ENCODE measurements around the gene RAD51B. TPM values are rescaled to one million over a fixed set of nuclear protein-coding genes. Genes with fewer than 3 reads are reported as not detected.
A peak's percentile ranks its signal among the peaks of the same experiment; 100 is the strongest.

The RAD51B gene
- total RNA-seq, 1 donor from 2014 or later: 16.7 TPM

GRCh38 chr14:68594737-68595380, 775.3 kb downstream of the RAD51B start:
- Mint-ChIP-seq H3K36me3 (ENCODE audit: low read depth) (no peaks in the 10 kb centered on the region), H3K4me1 (peaks cover 66% of the 10 kb centered on the region), H3K9me3 (no peaks in the 10 kb centered on the region), H3K4me3 (no peak overlapping the region), H3K27me3 (ENCODE audit: low read depth) (peaks cover 2% of the 10 kb centered on the region), H3K27ac (ENCODE audit: unreplicated experiment) (no peak overlapping the region)
- DNase-seq (ENCODE audit: low read depth, low spot score): no peak
- TF ChIP-seq CTCF (conservative IDR thresholded peaks at IDR 0.05): no peak

GRCh38 chr14:68596211-68596610, 776.6 kb downstream of the RAD51B start:
- peaks cover 69% of the 10 kb centered on the region for H3K4me1 Mint-ChIP-seq
- no peak for DNase-seq (ENCODE audit: low read depth, low spot score)
- no peaks in the 10 kb centered on the region for H3K36me3 Mint-ChIP-seq (ENCODE audit: low read depth)
- peaks cover 2% of the 10 kb centered on the region for H3K27me3 Mint-ChIP-seq (ENCODE audit: low read depth)
- no peak overlapping the region for H3K4me3 Mint-ChIP-seq
- no peaks in the 10 kb centered on the region for H3K9me3 Mint-ChIP-seq
- no peak overlapping the region for H3K27ac Mint-ChIP-seq (ENCODE audit: unreplicated experiment)
- TF ChIP-seq CTCF (conservative IDR thresholded peaks at IDR 0.05): no peak

GRCh38 chr14:68596701-68597100, 777.1 kb downstream of the RAD51B start:
- peaks cover 2% of the 10 kb centered on the region for H3K36me3 Mint-ChIP-seq (ENCODE audit: low read depth)
- TF ChIP-seq CTCF (conservative IDR thresholded peaks at IDR 0.05): no peak
- H3K4me3 Mint-ChIP-seq: no peak overlapping the region
- peaks cover 2% of the 10 kb centered on the region for H3K27me3 Mint-ChIP-seq (ENCODE audit: low read depth)
- no peaks in the 10 kb centered on the region for H3K9me3 Mint-ChIP-seq
- no peak overlapping the region for H3K27ac Mint-ChIP-seq (ENCODE audit: unreplicated experiment)
- DNase-seq (ENCODE audit: low read depth, low spot score): no peak
- H3K4me1 Mint-ChIP-seq: peaks cover 72% of the 10 kb centered on the region

GRCh38 chr14:68598089-68598488, 778.5 kb downstream of the RAD51B start:
- no peaks in the 10 kb centered on the region for H3K9me3 Mint-ChIP-seq
- peaks cover 3% of the 10 kb centered on the region for H3K36me3 Mint-ChIP-seq (ENCODE audit: low read depth)
- no peak for TF ChIP-seq CTCF (conservative IDR thresholded peaks at IDR 0.05)
- peaks cover 2% of the 10 kb centered on the region for H3K27me3 Mint-ChIP-seq (ENCODE audit: low read depth)
- no peak for DNase-seq (ENCODE audit: low read depth, low spot score)
- peak overlapping the region; percentile 84 for H3K27ac Mint-ChIP-seq (ENCODE audit: unreplicated experiment)
- peaks cover 79% of the 10 kb centered on the region for H3K4me1 Mint-ChIP-seq
- H3K4me3 Mint-ChIP-seq: no peak overlapping the region

GRCh38 chr14:68598621-68599447, 779.3 kb downstream of the RAD51B start:
- peak; percentile 22 for DNase-seq (ENCODE audit: low read depth, low spot score)
- TF ChIP-seq CTCF (conservative IDR thresholded peaks at IDR 0.05): no peak
- Mint-ChIP-seq H3K4me3 (peak overlapping the region; percentile 58), H3K36me3 (ENCODE audit: low read depth) (peaks cover 3% of the 10 kb centered on the region), H3K27me3 (ENCODE audit: low read depth) (peaks cover 2% of the 10 kb centered on the region), H3K9me3 (no peaks in the 10 kb centered on the region), H3K4me1 (peaks cover 79% of the 10 kb centered on the region), H3K27ac (ENCODE audit: unreplicated experiment) (peak overlapping the region; percentile 84)
